HepG2 (cell line): ENCODE measurements around the gene TM9SF2.

Experiments used
- CTCF ChIP-seq: sonication (generic); formaldehyde crosslinking; IDR thresholded peaks from 2 replicates; pipeline ENCODE4 v1.5.0; 2020; ENCODE audit warnings: mild to moderate bottlenecking, missing genetic modification reagents, moderate library complexity
- ELF1 ChIP-seq: sonication (generic); formaldehyde crosslinking; IDR thresholded peaks from 2 replicates; pipeline ENCODE4 v1.4.0; 2020; ENCODE audit warnings: missing genetic modification reagents
- GABPA ChIP-seq, 2 experiments: IDR thresholded peaks; 2 replicates each; pipeline ENCODE4 v1.6.1; 2011 to 2016; ENCODE audit warnings: low read depth in 2 of 2, low read length in 1 of 2, missing biosample characterization in 1 of 2, missing genetic modification characterization in 1 of 2
- REST ChIP-seq, 2 experiments: IDR thresholded peaks; 2 replicates each; pipeline ENCODE4 v1.6.1; 2011 to 2012; ENCODE audit warnings: low read length in 2 of 2, borderline replicate concordance in 1 of 2, low read depth in 1 of 2, mild to moderate bottlenecking in 1 of 2, moderate library complexity in 1 of 2
- ZNF274 ChIP-seq: sonication (generic); formaldehyde crosslinking; IDR thresholded peaks from 2 replicates; pipeline ENCODE4 v1.5.1; 2020; ENCODE audit warnings: mild to moderate bottlenecking, missing genetic modification reagents
- ZNF280D ChIP-seq: sonication (generic); formaldehyde crosslinking; IDR thresholded peaks from 2 replicates; pipeline ENCODE4 v1.5.1; 2020; ENCODE audit warnings: mild to moderate bottlenecking, missing genetic modification reagents

GRCh38 chr13:99467764-99468163, 33.5 kb upstream of the TM9SF2 start:
- TF ChIP-seq CTCF: no peak
- TF ChIP-seq GABPA (IDR thresholded peaks at IDR 0.05; ENCODE audit: low read depth, low read length): no peak
- TF ChIP-seq GABPA (CRISPR knock-in tag; IDR thresholded peaks at IDR 0.05; ENCODE audit: low read depth): no peak
- TF ChIP-seq REST (IDR thresholded peaks at IDR 0.05; ENCODE audit: borderline replicate concordance in 1 of 2, low read depth in 1 of 2, low read length in 2 of 2): no peak
- TF ChIP-seq ELF1: no peak
- no peak for TF ChIP-seq ZNF274 (CRISPR knock-in tag)
- no peak for TF ChIP-seq ZNF280D (CRISPR knock-in tag)
